Fibroblast of skin of left quadriceps (primary cell): Measurements from ENCODE around the gene TTLL3.
"Not testable (repeated sequence)": the region's sequence is repeated elsewhere in the genome, so short reads cannot be mapped to it uniquely, and the experiment has no call there.

Experiments used
- DNase-seq, 2 experiments: peaks; one replicate each; pipeline ENCODE4 v3.0.0-alpha.2; 2013; ENCODE audit warnings: low read depth in 2 of 2

TTLL3 gene

GRCh38 chr3:9865125-9865637, 55.1 kb downstream of the TTLL3 start:
- not testable (repeated sequence) for DNase-seq

- DNase-seq, result no peak
Measured at GRCh38 chr3:9866639-9867038, 56.6 kb downstream of the TTLL3 start.

GRCh38 chr3:9867106-9867505, 57.0 kb downstream of the TTLL3 start:
- no peak for DNase-seq

GRCh38 chr3:9869955-9870354, 59.9 kb downstream of the TTLL3 start:
- DNase-seq, result no peak

- DNase-seq, result peak; percentile 52 to 60
Measured at GRCh38 chr3:9870978-9871377, 60.9 kb downstream of the TTLL3 start.

- not testable (repeated sequence) for DNase-seq
Measured at GRCh38 chr3:9872067-9872466, 62.0 kb downstream of the TTLL3 start.

GRCh38 chr3:9875448-9875847, 65.4 kb downstream of the TTLL3 start:
- no peak for DNase-seq

- not testable (repeated sequence) for DNase-seq
Measured at GRCh38 chr3:9876255-9876654, 66.2 kb downstream of the TTLL3 start.

- DNase-seq, result no peak
Measured at GRCh38 chr3:9876991-9877390, 66.9 kb downstream of the TTLL3 start.

- DNase-seq, result no peak
Measured at GRCh38 chr3:9878700-9879099, 68.6 kb downstream of the TTLL3 start.

- DNase-seq, result no peak
Measured at GRCh38 chr3:9879830-9880549, 69.9 kb downstream of the TTLL3 start, which contains the start of gene CIDEC. TSS of gene CIDEC (minus strand) at chr3:9880253. CDS start at chr3:9878486, 1,767 bp downstream.

GRCh38 chr3:9881441-9881840, 71.4 kb downstream of the TTLL3 start:
- DNase-seq, result no peak

GRCh38 chr3:9883706-9884554, 73.9 kb downstream of the TTLL3 start:
- no peak for DNase-seq

GRCh38 chr3:9884555-9885165, 74.6 kb downstream of the TTLL3 start:
- peak; percentile 50 to 57 for DNase-seq
